Lower leg skin (tissue), 3 donors: ENCODE measurements around the gene METTL21A.

Source experiments
- CTCF ChIP-seq, 3 donors: fragments of 450-650 bp; IDR thresholded peaks; one replicate each; pipeline ENCODE4 v1.5.1; 2016; ENCODE audit warnings: antibody characterized with exemption in 3 of 3, mild to moderate bottlenecking in 3 of 3, moderate library complexity in 2 of 3
- POLR2A ChIP-seq, 2 donors: fragments of 450-650 bp; IDR thresholded peaks; one replicate each; pipeline ENCODE4 v1.6.1; 2016 to 2017; ENCODE audit warnings: antibody characterized with exemption in 2 of 2, mild to moderate bottlenecking in 1 of 2, moderate library complexity in 1 of 2

- TF ChIP-seq POLR2A (IDR thresholded peaks at IDR 0.05) = no peak
- TF ChIP-seq CTCF (IDR thresholded peaks at IDR 0.05) = no peak
These were observed 9.0 kb downstream of the METTL21A start for GRCh38 chr2:207616185-207616584.
